Right kidney (tissue), 1 donor: ENCODE data around the gene IFT80.

Experiments
- DNase-seq: peaks from one replicate; pipeline ENCODE4 v3.0.0-alpha.2; 2016

IFT80 gene

GRCh38 chr3:160401291-160402095, 2.5 kb upstream of the IFT80 start:
- DNase-seq, result peak; percentile 56

GRCh38 chr3:160400702-160401150, 1.7 kb upstream of the IFT80 start:
- DNase-seq, result peak; percentile 79

GRCh38 chr3:160400030-160400701, 1.1 kb upstream of the IFT80 start:
- no peak for DNase-seq

- DNase-seq, result no peak
Measured at GRCh38 chr3:160398820-160399124, 253 bp downstream of the IFT80 start.

- no peak for DNase-seq
Measured at GRCh38 chr3:160395297-160395696, 3.7 kb downstream of the IFT80 start.

- no peak for DNase-seq
Measured at GRCh38 chr3:160394009-160394392, 5.0 kb downstream of the IFT80 start.

- DNase-seq, result no peak
Measured at GRCh38 chr3:160393346-160394008, 5.5 kb downstream of the IFT80 start.

GRCh38 chr3:160392798-160393197, 6.2 kb downstream of the IFT80 start:
- DNase-seq, result no peak

GRCh38 chr3:160390565-160391138, 8.4 kb downstream of the IFT80 start:
- no peak for DNase-seq

- DNase-seq, result no peak
Measured at GRCh38 chr3:160384639-160385318, 14.2 kb downstream of the IFT80 start.

GRCh38 chr3:160381470-160381869, 17.6 kb downstream of the IFT80 start:
- DNase-seq, result no peak

GRCh38 chr3:160379628-160380214, 19.3 kb downstream of the IFT80 start:
- no peak for DNase-seq

GRCh38 chr3:160378331-160379109, 20.5 kb downstream of the IFT80 start:
- no peak for DNase-seq

- no peak for DNase-seq
Measured at GRCh38 chr3:160376681-160377080, 22.3 kb downstream of the IFT80 start.

GRCh38 chr3:160374925-160375324, 24.1 kb downstream of the IFT80 start:
- no peak for DNase-seq

- DNase-seq, result no peak
Measured at GRCh38 chr3:160374472-160374871, 24.6 kb downstream of the IFT80 start.

GRCh38 chr3:160373655-160374054, 25.4 kb downstream of the IFT80 start:
- no peak for DNase-seq

GRCh38 chr3:160372780-160373179, 26.2 kb downstream of the IFT80 start:
- no peak for DNase-seq

GRCh38 chr3:160370987-160371857, 27.8 kb downstream of the IFT80 start:
- no peak for DNase-seq

- DNase-seq, result no peak
Measured at GRCh38 chr3:160369784-160370183, 29.2 kb downstream of the IFT80 start.
